Measurements from ENCODE around the gene CCDC106. TPM values are rescaled to one million over a fixed set of nuclear protein-coding genes. Genes with fewer than 3 reads are reported as not detected.

Gene CCDC106
- total and polyA plus RNA-seq, 2 of the 4 experiments (the other 2 are of a cell fraction) = 2.3 to 13.6 TPM

- Histone ChIP-seq H3K56ac (ENCODE audit: extremely low read depth, insufficient read depth, low read length) (no peak overlapping the region), H3K4ac (ENCODE audit: low read depth, low read length) (no peak overlapping the region), H3K27me3 (ENCODE audit: control insufficient read depth, insufficient read depth, low read length) (no peaks in the 10 kb centered on the region), H2BK15ac (ENCODE audit: low read depth, low read length) (no peak overlapping the region), H3K36me3 (ENCODE audit: control insufficient read depth, insufficient read depth, low read length) (peaks cover 77% of the 10 kb centered on the region), H3K18ac (ENCODE audit: low read depth, low read length) (no peak overlapping the region), H2BK5ac (ENCODE audit: low read depth, low read length, poor library complexity, severe bottlenecking) (no peak overlapping the region), H3K14ac (replicated peaks; ENCODE audit: low read depth, low read length) (no peak overlapping the region), H3K27ac (ENCODE audit: insufficient read depth, low read length) (no peak overlapping the region), H4K5ac (ENCODE audit: low read depth, low read length) (no peak overlapping the region), H2AFZ (replicated peaks; ENCODE audit: low read length, poor library complexity) (no peak overlapping the region), H2BK120ac (ENCODE audit: low read depth, low read length) (no peak overlapping the region), H4K91ac (ENCODE audit: insufficient read depth, low read depth, low read length) (no peak overlapping the region), H2BK20ac (ENCODE audit: low read depth, low read length) (no peak overlapping the region), H3K23ac (ENCODE audit: low read depth, low read length) (no peak overlapping the region), H2AK5ac (ENCODE audit: low read depth, low read length) (no peak overlapping the region), H4K8ac (ENCODE audit: low read depth in 2 of 2, low read length in 2 of 2) (no peak overlapping the region), H3K9me3 (ENCODE audit: control insufficient read depth, insufficient read depth, low read length) (no peaks in the 10 kb centered on the region), H3K9ac (ENCODE audit: low read depth, low read length) (no peak overlapping the region), H3K4me3 (ENCODE audit: insufficient read depth, low read depth, low read length) (no peak overlapping the region), H3K4me1 (ENCODE audit: control insufficient read depth, insufficient read depth, low read length) (no peaks in the 10 kb centered on the region), H3K79me1 (ENCODE audit: low read depth in 1 of 2, low read length in 2 of 2) (peaks cover 31 to 68% of the 10 kb centered on the region in 2 experiments), H4K20me1 (ENCODE audit: insufficient read depth, low read length) (peaks cover 89% of the 10 kb centered on the region), H3K9me1 (ENCODE audit: insufficient read depth, low read length) (no peaks in the 10 kb centered on the region), H3K4me2 (ENCODE audit: low read depth, low read length) (no peak overlapping the region), H2AK9ac (replicated peaks; ENCODE audit: low read depth, low read length, poor library complexity) (no peak overlapping the region)
- intact Hi-C loops (cut with micrococcal nuclease) = no loop called here
- TF ChIP-seq RFX5 (IDR thresholded peaks at IDR 0.05; ENCODE audit: low read depth, low read length) (no peak), ELK1 (IDR thresholded peaks at IDR 0.05; ENCODE audit: borderline replicate concordance, low read depth, low read length) (no peak), FOS (IDR thresholded peaks at IDR 0.05; ENCODE audit: low read depth, low read length) (no peak), MAFK (IDR thresholded peaks at IDR 0.05; ENCODE audit: low read depth, low read length) (no peak), MXI1 (IDR thresholded peaks at IDR 0.05; ENCODE audit: borderline replicate concordance, low read depth, low read length) (no peak), NFE2L2 (IDR thresholded peaks at IDR 0.05; ENCODE audit: low read depth, low read length) (no peak)
- in situ Hi-C loops (cut with MboI; ENCODE audit: low sequenced_read_pairs) = loop anchor here (25.0 kb wide), 2 partner anchors 1205 to 1530 kb away; partner anchors contain the start of genes CDC42EP5, CNOT3 and LENG9
- ChIA-PET POLR2A (ENCODE audit: unreplicated experiment) (interaction anchor here (0.6 kb wide), 1 partner anchor 69 kb away, joined by 3 read pairs; no protein-coding TSS in a partner anchor), CTCF (no interaction called here)
- whole genome bisulfite sequencing, 2 experiments (ENCODE audit: extremely low coverage in 2 of 2, insufficient read length in 1 of 2) = no CpG with 5 or more reads among the region's 4 CpGs
- BruUV-seq (replicated peaks) = no TSS peak
- dilution Hi-C loops (cut with HindIII; ENCODE audit: low sequenced_read_pairs, unreplicated experiment) = no loop called here
- ATAC-seq (ENCODE audit: low read depth) = no peak
- no peak for DNase-seq
These were observed 19.0 kb downstream of the CCDC106 start for GRCh38 chr19:55667006-55667381.

Measured in IMR-90 (cell line).